Measurements from ENCODE around the gene RNASET2. TPM values are rescaled to one million over a fixed set of nuclear protein-coding genes. Genes with fewer than 3 reads are reported as not detected.

The RNASET2 gene
- total and polyA plus RNA-seq, 10 of the 15 experiments (the other 5 are each of a cell fraction or from before 2014, with no cell fraction given): 5.5 to 225 (median 50.2) TPM

DNA sequence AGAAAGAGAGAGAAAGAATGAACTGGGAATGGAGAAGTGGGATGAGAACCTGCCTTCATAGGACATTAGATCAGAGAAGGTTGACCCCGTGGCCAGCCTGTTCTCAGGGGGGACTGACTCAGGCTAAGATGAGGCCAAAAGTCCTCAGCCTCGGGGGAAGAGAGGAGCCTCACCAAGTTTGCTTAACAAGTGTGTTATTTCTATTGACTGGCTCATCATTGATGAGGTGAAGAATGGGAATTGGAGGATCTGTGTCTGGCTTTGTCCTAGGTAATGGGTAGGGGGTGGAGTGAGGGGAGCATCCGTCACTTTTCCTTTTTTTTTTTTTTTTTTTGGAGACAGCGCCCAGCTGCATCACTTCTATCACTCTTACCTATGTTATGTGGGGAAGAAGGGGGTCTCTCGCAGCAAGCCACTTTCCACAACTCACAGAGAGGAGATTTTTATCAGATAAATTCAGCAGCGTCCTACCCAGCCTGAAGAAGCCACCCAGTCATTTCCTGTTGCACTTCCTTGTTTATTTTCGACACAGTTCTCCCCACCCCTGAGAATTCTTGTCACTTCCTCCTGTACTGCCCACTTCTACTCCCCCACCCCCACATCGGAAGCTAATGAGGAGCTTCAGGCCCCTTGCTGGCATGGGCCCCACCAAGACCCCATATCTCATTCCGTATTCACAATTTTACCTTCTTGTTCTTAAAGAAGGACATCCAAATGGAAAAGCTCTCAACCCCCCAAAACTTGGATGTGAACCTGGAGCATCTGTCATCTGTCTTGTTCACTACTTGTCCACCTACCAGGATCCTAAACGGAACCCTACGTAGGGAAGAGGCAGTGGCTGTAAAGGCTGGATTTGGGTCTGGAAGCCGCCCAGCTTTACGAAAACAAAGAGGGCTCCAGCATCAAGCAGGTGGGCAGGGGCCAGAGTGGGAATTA, 2.8 kb upstream of the RNASET2 start (continued):
- TF ChIP-seq IKZF1 (conservative IDR thresholded peaks at IDR 0.05) (peak; percentile 62), FOXM1 (IDR thresholded peaks at IDR 0.05; ENCODE audit: low read depth, low read length) (no peak), RUNX3 (IDR thresholded peaks at IDR 0.05; ENCODE audit: low read length) (peak; percentile 40), SKIL (IDR thresholded peaks at IDR 0.05; ENCODE audit: low read depth, poor library complexity, severe bottlenecking) (no peak), CHD4 (IDR thresholded peaks at IDR 0.05) (no peak), SIX5 (IDR thresholded peaks at IDR 0.05; ENCODE audit: low read depth, low read length, severe bottlenecking) (no peak), JUND (IDR thresholded peaks at IDR 0.05; ENCODE audit: low read depth, low read length) (no peak), CHD2 (IDR thresholded peaks at IDR 0.05; ENCODE audit: borderline replicate concordance, low read depth, low read length) (peak; percentile 70), RFX5 (IDR thresholded peaks at IDR 0.05; ENCODE audit: low read depth, low read length) (no peak), ZNF622 (IDR thresholded peaks at IDR 0.05) (no peak), NKRF (conservative IDR thresholded peaks at IDR 0.05) (no peak)
- TF ChIP-seq, protein P1, sequence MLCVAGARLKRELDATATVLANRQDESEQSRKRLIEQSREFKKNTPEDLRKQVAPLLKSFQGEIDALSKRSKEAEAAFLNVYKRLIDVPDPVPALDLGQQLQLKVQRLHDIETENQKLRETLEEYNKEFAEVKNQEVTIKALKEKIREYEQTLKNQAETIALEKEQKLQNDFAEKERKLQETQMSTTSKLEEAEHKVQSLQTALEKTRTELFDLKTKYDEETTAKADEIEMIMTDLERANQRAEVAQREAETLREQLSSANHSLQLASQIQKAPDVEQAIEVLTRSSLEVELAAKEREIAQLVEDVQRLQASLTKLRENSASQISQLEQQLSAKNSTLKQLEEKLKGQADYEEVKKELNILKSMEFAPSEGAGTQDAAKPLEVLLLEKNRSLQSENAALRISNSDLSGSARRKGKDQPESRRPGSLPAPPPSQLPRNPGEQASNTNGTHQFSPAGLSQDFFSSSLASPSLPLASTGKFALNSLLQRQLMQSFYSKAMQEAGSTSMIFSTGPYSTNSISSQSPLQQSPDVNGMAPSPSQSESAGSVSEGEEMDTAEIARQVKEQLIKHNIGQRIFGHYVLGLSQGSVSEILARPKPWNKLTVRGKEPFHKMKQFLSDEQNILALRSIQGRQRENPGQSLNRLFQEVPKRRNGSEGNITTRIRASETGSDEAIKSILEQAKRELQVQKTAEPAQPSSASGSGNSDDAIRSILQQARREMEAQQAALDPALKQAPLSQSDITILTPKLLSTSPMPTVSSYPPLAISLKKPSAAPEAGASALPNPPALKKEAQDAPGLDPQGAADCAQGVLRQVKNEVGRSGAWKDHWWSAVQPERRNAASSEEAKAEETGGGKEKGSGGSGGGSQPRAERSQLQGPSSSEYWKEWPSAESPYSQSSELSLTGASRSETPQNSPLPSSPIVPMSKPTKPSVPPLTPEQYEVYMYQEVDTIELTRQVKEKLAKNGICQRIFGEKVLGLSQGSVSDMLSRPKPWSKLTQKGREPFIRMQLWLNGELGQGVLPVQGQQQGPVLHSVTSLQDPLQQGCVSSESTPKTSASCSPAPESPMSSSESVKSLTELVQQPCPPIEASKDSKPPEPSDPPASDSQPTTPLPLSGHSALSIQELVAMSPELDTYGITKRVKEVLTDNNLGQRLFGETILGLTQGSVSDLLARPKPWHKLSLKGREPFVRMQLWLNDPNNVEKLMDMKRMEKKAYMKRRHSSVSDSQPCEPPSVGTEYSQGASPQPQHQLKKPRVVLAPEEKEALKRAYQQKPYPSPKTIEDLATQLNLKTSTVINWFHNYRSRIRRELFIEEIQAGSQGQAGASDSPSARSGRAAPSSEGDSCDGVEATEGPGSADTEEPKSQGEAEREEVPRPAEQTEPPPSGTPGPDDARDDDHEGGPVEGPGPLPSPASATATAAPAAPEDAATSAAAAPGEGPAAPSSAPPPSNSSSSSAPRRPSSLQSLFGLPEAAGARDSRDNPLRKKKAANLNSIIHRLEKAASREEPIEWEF (IDR thresholded peaks at IDR 0.05; ENCODE audit: insufficient replicate concordance, low read depth, low read length): no peak
- TF ChIP-seq, protein P2, sequence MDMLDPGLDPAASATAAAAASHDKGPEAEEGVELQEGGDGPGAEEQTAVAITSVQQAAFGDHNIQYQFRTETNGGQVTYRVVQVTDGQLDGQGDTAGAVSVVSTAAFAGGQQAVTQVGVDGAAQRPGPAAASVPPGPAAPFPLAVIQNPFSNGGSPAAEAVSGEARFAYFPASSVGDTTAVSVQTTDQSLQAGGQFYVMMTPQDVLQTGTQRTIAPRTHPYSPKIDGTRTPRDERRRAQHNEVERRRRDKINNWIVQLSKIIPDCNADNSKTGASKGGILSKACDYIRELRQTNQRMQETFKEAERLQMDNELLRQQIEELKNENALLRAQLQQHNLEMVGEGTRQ (IDR thresholded peaks at IDR 0.05; ENCODE audit: borderline replicate concordance, low read depth, low read length): no peak
- TF ChIP-seq, protein P3, sequence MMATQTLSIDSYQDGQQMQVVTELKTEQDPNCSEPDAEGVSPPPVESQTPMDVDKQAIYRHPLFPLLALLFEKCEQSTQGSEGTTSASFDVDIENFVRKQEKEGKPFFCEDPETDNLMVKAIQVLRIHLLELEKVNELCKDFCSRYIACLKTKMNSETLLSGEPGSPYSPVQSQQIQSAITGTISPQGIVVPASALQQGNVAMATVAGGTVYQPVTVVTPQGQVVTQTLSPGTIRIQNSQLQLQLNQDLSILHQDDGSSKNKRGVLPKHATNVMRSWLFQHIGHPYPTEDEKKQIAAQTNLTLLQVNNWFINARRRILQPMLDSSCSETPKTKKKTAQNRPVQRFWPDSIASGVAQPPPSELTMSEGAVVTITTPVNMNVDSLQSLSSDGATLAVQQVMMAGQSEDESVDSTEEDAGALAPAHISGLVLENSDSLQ (IDR thresholded peaks at IDR 0.05): no peak

All from GM12878 (cell line).